HL-60 (cell line): Measurements from ENCODE around the gene C15orf62.

ENCODE experiments used
- DNase-seq, 2 experiments: peaks; one replicate each; pipeline ENCODE4 v3.0.0-alpha.2; 2010 to 2020; ENCODE audit warnings: low read depth in 1 of 2, low spot score in 1 of 2
- H3K27ac ChIP-seq: fragments of 250-450 bp; sonication (Bioruptor Pico); replicated peaks from 2 replicates; pipeline ENCODE4 v1.5.1; 2020; ENCODE audit warnings: mild to moderate bottlenecking, moderate library complexity
- H3K27me3 ChIP-seq: fragments of 250-450 bp; sonication (Bioruptor Pico); 2 replicates; pipeline ENCODE4 v1.5.1; 2021; ENCODE audit warnings: mild to moderate bottlenecking, moderate library complexity; ENCODE audit not compliant: insufficient read depth, poor library complexity, severe bottlenecking
- H3K4me3 ChIP-seq: replicated peaks from 2 replicates; pipeline ENCODE4 v1.5.1; 2011; ENCODE audit warnings: mild to moderate bottlenecking, control low read depth, low read length; ENCODE audit not compliant: insufficient read depth
- GABPA ChIP-seq: IDR thresholded peaks from 2 replicates; pipeline ENCODE4 v1.6.1; 2012; ENCODE audit warnings: low read depth
- POLR2AphosphoS5 ChIP-seq: IDR thresholded peaks from 2 replicates; pipeline ENCODE4 v1.6.1; 2012; ENCODE audit warnings: low read depth
- SPI1 ChIP-seq: IDR thresholded peaks from 2 replicates; pipeline ENCODE4 v1.6.1; 2012; ENCODE audit warnings: low read depth, mild to moderate bottlenecking, borderline replicate concordance
- TF ChIP-seq, protein P1 (sequence below): IDR thresholded peaks from one replicate; pipeline ENCODE4 v1.5.1; 2011; ENCODE audit warnings: low read length, control low read depth, inconsistent platforms; ENCODE audit not compliant: insufficient read depth
- TF ChIP-seq, protein P2 (sequence below): IDR thresholded peaks from 2 replicates; pipeline ENCODE4 v1.6.1; 2012; ENCODE audit warnings: low read depth; ENCODE audit not compliant: insufficient replicate concordance

The C15orf62 gene

DNA sequence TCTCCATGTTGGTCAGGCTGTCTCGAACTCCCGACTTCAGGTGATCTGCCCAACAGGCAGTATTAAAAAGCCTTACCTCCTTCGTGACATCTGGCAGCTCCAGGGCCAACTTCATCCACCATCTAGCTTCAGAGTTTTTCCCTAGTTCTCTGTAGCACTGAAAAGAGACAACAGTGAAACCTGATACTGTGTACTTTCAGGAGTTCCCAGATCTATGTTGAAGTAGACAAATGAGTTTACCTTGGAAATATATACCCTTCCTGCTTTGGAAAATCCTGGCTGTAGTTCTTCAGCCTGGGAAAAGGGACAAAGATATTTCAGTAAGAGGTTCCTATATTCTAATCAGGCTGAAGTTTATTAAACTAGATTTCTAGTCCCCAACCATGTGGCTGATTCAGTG, 32.7 kb upstream of the C15orf62 start:
- TF ChIP-seq, protein P1, sequence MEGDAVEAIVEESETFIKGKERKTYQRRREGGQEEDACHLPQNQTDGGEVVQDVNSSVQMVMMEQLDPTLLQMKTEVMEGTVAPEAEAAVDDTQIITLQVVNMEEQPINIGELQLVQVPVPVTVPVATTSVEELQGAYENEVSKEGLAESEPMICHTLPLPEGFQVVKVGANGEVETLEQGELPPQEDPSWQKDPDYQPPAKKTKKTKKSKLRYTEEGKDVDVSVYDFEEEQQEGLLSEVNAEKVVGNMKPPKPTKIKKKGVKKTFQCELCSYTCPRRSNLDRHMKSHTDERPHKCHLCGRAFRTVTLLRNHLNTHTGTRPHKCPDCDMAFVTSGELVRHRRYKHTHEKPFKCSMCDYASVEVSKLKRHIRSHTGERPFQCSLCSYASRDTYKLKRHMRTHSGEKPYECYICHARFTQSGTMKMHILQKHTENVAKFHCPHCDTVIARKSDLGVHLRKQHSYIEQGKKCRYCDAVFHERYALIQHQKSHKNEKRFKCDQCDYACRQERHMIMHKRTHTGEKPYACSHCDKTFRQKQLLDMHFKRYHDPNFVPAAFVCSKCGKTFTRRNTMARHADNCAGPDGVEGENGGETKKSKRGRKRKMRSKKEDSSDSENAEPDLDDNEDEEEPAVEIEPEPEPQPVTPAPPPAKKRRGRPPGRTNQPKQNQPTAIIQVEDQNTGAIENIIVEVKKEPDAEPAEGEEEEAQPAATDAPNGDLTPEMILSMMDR = no peak
- TF ChIP-seq, protein P2, sequence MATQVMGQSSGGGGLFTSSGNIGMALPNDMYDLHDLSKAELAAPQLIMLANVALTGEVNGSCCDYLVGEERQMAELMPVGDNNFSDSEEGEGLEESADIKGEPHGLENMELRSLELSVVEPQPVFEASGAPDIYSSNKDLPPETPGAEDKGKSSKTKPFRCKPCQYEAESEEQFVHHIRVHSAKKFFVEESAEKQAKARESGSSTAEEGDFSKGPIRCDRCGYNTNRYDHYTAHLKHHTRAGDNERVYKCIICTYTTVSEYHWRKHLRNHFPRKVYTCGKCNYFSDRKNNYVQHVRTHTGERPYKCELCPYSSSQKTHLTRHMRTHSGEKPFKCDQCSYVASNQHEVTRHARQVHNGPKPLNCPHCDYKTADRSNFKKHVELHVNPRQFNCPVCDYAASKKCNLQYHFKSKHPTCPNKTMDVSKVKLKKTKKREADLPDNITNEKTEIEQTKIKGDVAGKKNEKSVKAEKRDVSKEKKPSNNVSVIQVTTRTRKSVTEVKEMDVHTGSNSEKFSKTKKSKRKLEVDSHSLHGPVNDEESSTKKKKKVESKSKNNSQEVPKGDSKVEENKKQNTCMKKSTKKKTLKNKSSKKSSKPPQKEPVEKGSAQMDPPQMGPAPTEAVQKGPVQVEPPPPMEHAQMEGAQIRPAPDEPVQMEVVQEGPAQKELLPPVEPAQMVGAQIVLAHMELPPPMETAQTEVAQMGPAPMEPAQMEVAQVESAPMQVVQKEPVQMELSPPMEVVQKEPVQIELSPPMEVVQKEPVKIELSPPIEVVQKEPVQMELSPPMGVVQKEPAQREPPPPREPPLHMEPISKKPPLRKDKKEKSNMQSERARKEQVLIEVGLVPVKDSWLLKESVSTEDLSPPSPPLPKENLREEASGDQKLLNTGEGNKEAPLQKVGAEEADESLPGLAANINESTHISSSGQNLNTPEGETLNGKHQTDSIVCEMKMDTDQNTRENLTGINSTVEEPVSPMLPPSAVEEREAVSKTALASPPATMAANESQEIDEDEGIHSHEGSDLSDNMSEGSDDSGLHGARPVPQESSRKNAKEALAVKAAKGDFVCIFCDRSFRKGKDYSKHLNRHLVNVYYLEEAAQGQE = no peak
- no peak for TF ChIP-seq POLR2AphosphoS5
- no peak for TF ChIP-seq GABPA
- no peak for TF ChIP-seq SPI1
- DNase-seq = no peak
- Histone ChIP-seq H3K27ac (no peak overlapping the region), H3K4me3 (no peak overlapping the region), H3K27me3 (no peaks in the 10 kb centered on the region)

DNA sequence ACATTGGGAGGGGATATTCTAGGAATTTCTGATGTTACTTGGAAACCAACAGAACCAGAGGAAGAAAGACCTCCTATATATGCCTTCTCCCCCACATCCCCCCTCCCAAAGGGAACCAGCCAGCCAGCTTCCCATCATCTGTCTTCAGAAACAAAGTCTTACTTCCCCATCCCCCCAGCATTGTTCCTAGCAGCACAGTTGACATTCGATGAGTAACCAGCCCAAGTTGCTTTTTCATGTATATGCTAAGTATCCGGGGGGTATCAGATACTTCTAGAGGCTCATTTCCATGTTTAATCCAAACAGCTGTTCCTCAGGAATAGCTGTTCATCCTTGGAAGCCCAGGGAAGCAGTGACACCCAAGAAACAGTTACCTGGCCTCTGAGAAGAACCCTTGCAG, 30.7 kb upstream of the C15orf62 start:
- Histone ChIP-seq H3K27me3 (no peaks in the 10 kb centered on the region), H3K4me3 (no peak overlapping the region), H3K27ac (no peak overlapping the region)
- DNase-seq = no peak
- no peak for TF ChIP-seq GABPA
- TF ChIP-seq, protein P2 = no peak
- TF ChIP-seq, protein P1 = no peak
- TF ChIP-seq POLR2AphosphoS5 = no peak
- no peak for TF ChIP-seq SPI1

DNA sequence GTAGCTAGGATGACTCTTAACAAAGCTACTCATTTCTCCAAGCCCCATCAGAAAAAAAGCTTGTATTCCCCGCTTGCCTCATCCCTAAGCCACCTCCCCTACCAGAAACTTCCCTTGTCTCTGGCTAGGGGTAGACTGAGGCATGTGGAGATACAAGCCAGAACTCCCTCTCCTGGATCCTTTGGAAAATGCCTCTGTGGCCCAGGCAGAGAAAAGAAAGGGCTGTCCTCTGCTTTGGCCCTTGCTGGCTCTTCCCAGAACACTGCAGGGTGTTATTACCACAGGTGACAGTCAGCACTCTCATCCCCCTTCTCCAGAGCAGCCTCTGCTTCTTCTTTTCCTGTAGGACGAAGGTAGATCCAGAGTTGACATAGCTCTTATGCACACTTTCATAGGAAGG, 29.9 kb upstream of the C15orf62 start:
- no peak overlapping the region for H3K4me3 ChIP-seq
- TF ChIP-seq, protein P1 = no peak
- no peak for TF ChIP-seq POLR2AphosphoS5
- TF ChIP-seq, protein P2 = no peak
- TF ChIP-seq SPI1 = no peak
- TF ChIP-seq GABPA = no peak
- no peak for DNase-seq
- no peak overlapping the region for H3K27ac ChIP-seq
- H3K27me3 ChIP-seq = no peaks in the 10 kb centered on the region
